ENCODE results near the gene ROGDI. TPM values are rescaled to one million over a fixed set of nuclear protein-coding genes. Genes with fewer than 3 reads are reported as not detected.

The ROGDI gene
- total and polyA plus RNA-seq, 2 of the 13 experiments (the other 11 are each of a cell fraction or from before 2014, with no cell fraction given): 19.2 to 42.1 TPM

GRCh38 chr16:4802659-4803287 is 340 bp upstream of the ROGDI start (continued):
- TF ChIP-seq ZNF841 (CRISPR knock-in tag; IDR thresholded peaks at IDR 0.05; ENCODE audit: borderline replicate concordance) (no peak), PCBP2 (optimal IDR thresholded peaks at IDR 0.05; ENCODE audit: low read depth, low read length, poor library complexity, severe bottlenecking) (no peak), RBM39 (IDR thresholded peaks at IDR 0.05; ENCODE audit: low read depth, low read length, poor library complexity, severe bottlenecking) (peak; percentile 67), TRIM22 (IDR thresholded peaks at IDR 0.05) (no peak), IKZF5 (CRISPR knock-in tag; IDR thresholded peaks at IDR 0.05) (0 out of 2 replicates have a peak, but pooled peaks have one; percentile 42), ZNF44 (CRISPR knock-in tag; IDR thresholded peaks at IDR 0.05) (no peak), ZNF12 (CRISPR knock-in tag; IDR thresholded peaks at IDR 0.05) (0 out of 2 replicates have a peak, but pooled peaks have one; percentile 31), ZNF558 (CRISPR knock-in tag; IDR thresholded peaks at IDR 0.05; ENCODE audit: borderline replicate concordance) (no peak), RBM22 (optimal IDR thresholded peaks at IDR 0.05; ENCODE audit: low read length) (peak; percentile 62), TFDP1 (CRISPR knock-in tag; IDR thresholded peaks at IDR 0.05; ENCODE audit: borderline replicate concordance) (peak; percentile 22; the same call in 1 of the 2 replicates), SP140L (CRISPR knock-in tag; IDR thresholded peaks at IDR 0.05; ENCODE audit: borderline replicate concordance) (no peak), ZFP1 (CRISPR knock-in tag; IDR thresholded peaks at IDR 0.05) (no peak), ZBTB8A (CRISPR knock-in tag; IDR thresholded peaks at IDR 0.05; ENCODE audit: borderline replicate concordance, low read depth) (peak; percentile 79; the same call in 1 of the 2 replicates), SSRP1 (CRISPR knock-in tag; IDR thresholded peaks at IDR 0.05) (no peak), HMGXB3 (CRISPR knock-in tag; IDR thresholded peaks at IDR 0.05; ENCODE audit: borderline replicate concordance) (peak; percentile 22; the same call in 1 of the 2 replicates), SOX5 (CRISPR knock-in tag; IDR thresholded peaks at IDR 0.05; ENCODE audit: borderline replicate concordance) (0 out of 2 replicates have a peak, but pooled peaks have one; percentile 10), PATZ1 (CRISPR knock-in tag; IDR thresholded peaks at IDR 0.05) (peak; percentile 56), YEATS4 (CRISPR knock-in tag; IDR thresholded peaks at IDR 0.05; ENCODE audit: borderline replicate concordance) (peak; percentile 54; the same call in 1 of the 2 replicates), NONO (IDR thresholded peaks at IDR 0.05) (no peak), NONO (CRISPR knock-in tag; conservative IDR thresholded peaks at IDR 0.05) (peak; percentile 35)
